Thyroid gland (tissue), 4 donors: ENCODE data around the gene ZNF282. TPM values are rescaled to one million over a fixed set of nuclear protein-coding genes. Genes with fewer than 3 reads are reported as not detected.
"Not testable (repeated sequence)": the region's sequence is repeated elsewhere in the genome, so short reads cannot be mapped to it uniquely, and the experiment has no call there.

Experiments
- DNase-seq, 2 donors: peaks; one replicate each; pipeline ENCODE4 v3.0.0-alpha.2; 2019
- H3K27ac ChIP-seq, 3 donors: fragments of 200-600 bp; sonication (generic); 1 replicate in 2 of 3; 2 replicates in 1 of 3; pipeline ENCODE4 v1.5.1; 2016 to 2019; ENCODE audit warnings: mild to moderate bottlenecking in 1 of 3, moderate library complexity in 1 of 3
- H3K27me3 ChIP-seq: fragments of 200-600 bp; sonication (generic); one replicate; pipeline ENCODE4 v1.5.1; 2019
- H3K36me3 ChIP-seq, 2 donors: fragments of 200-600 bp; sonication (generic); one replicate each; pipeline ENCODE4 v1.5.1; 2016 to 2019
- H3K4me1 ChIP-seq, 2 donors: fragments of 200-600 bp; sonication (generic); one replicate each; pipeline ENCODE4 v1.5.1; 2017 to 2019
- H3K4me3 ChIP-seq, 3 donors: fragments of 200-600 bp; sonication (generic); replicated peaks in 1 of 3; 1 replicate in 2 of 3; 2 replicates in 1 of 3; pipeline ENCODE4 v1.5.1; 2016; ENCODE audit warnings: mild to moderate bottlenecking in 1 of 3
- H3K9me3 ChIP-seq: fragments of 200-600 bp; sonication (generic); one replicate; pipeline ENCODE4 v1.5.1; 2017
- CTCF ChIP-seq, 6 experiments: fragments of 200-600 bp in 3 of 6; fragments of 450-650 bp in 3 of 6; sonication (generic) in 3 of 6; IDR thresholded peaks; one replicate each; pipeline ENCODE4 v1.5.1; 2016 to 2019; ENCODE audit warnings: antibody characterized with exemption in 6 of 6, mild to moderate bottlenecking in 2 of 6, inconsistent platforms in 1 of 6, moderate library complexity in 1 of 6
- POLR2A ChIP-seq, 2 donors: fragments of 450-650 bp; IDR thresholded peaks; one replicate each; pipeline ENCODE4 v1.6.1; 2017; ENCODE audit warnings: antibody characterized with exemption in 2 of 2, mild to moderate bottlenecking in 2 of 2, moderate library complexity in 1 of 2
- WGBS, 2 donors: methylation state at CpG; one replicate each; pipeline ENCODE4 v1.1.5; 2017; 5-methylcytosine and 5-hydroxymethylcytosine counted together
- intact Hi-C: fragments of 100-400 bp; cut with DNase I; formaldehyde crosslinking; loops from one replicate; pipeline ENCODE4 v1.15.1; 2023
- total RNA-seq, 4 donors: library from RNA; depleted of rRNA; stranded (reverse); fragments of >200 nt; gene quantifications; one replicate each; pipeline ENCODE4 v1.2.3, GENCODE V29; 2016

ZNF282 gene
- total RNA-seq, 4 donors from 2014 or later = 13.8 to 28.5 (median 21.3) TPM

DNA sequence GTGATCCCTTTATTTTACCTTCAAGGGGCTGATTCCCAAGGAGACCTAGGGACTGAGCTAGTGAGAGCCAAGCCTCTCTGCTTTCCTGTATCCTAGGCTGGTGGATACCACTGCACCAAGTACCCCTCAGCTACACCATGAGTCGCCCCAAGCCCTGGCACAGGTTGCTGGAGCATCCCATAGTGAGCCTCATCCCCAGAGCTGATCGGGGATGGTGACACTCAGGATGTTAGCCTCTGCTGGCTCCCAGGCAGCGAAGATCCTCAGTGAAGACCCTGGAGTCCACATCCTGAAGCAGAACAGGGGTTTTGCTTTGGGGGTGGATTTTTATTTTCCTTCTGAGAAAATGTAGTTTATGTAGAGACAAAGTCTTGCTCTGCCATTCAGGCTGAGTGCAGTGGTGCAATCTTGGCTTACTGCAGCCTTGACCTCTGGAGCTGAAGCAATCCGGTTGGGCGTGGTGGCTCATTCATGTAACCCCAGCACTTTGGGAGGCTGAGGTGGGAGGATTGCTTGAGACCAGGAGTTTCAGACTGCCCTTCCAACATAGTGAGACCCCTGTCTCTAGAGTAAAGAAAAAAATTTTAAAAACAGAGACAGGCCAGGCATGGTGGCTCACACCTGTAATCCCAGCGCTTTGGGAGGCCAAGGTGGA is 31.6 kb downstream of the ZNF282 start:
- no peak overlapping the region for H3K4me3 ChIP-seq
- H3K9me3 ChIP-seq = no peaks in the 10 kb centered on the region
- 74 to 83% methylated on average over 6 of the region's 6 CpGs for WGBS, 2 donors
- no peak overlapping the region for H3K27ac ChIP-seq
- TF ChIP-seq CTCF (IDR thresholded peaks at IDR 0.05) (no peak), POLR2A (IDR thresholded peaks at IDR 0.05) (no peak)
- H3K27me3 ChIP-seq = no peaks in the 10 kb centered on the region
- H3K36me3 ChIP-seq = peaks cover 7 to 13% of the 10 kb centered on the region in 2 donors
- no peak for DNase-seq
- intact Hi-C loops = no loop called here
- H3K4me1 ChIP-seq = no peaks in the 10 kb centered on the region

- no peak for TF ChIP-seq POLR2A (IDR thresholded peaks at IDR 0.05)
- no peak for TF ChIP-seq CTCF (IDR thresholded peaks at IDR 0.05)
- no peak overlapping the region for H3K27ac ChIP-seq
Observed at GRCh38 chr7:149228831-149229471, 33.6 kb downstream of the ZNF282 start.

GRCh38 chr7:149229526-149229925 is 34.2 kb downstream of the ZNF282 start:
- Histone ChIP-seq H3K4me1 (no peaks in the 10 kb centered on the region), H3K27ac (no peak overlapping the region), H3K4me3 (no peak overlapping the region), H3K36me3 (peaks cover 2 to 8% of the 10 kb centered on the region in 2 donors), H3K9me3 (no peaks in the 10 kb centered on the region), H3K27me3 (no peaks in the 10 kb centered on the region)
- no peak for DNase-seq
- 56 to 68% methylated on average over 5 to 6 of the region's 6 CpGs for WGBS, 2 donors
- TF ChIP-seq POLR2A (IDR thresholded peaks at IDR 0.05) (no peak), CTCF (IDR thresholded peaks at IDR 0.05) (no peak)
- intact Hi-C loops = no loop called here

More at GRCh38 chr7:149228831-149229471, 33.6 kb downstream of the ZNF282 start:
- no peaks in the 10 kb centered on the region for H3K4me1 ChIP-seq
- H3K27me3 ChIP-seq = no peaks in the 10 kb centered on the region
- H3K36me3 ChIP-seq = peaks cover 7 to 13% of the 10 kb centered on the region in 2 donors
- no peaks in the 10 kb centered on the region for H3K9me3 ChIP-seq
- intact Hi-C loops = no loop called here
- no peak overlapping the region for H3K4me3 ChIP-seq
- 60 to 63% methylated on average over 7 of the region's 7 CpGs for WGBS, 2 donors
- no peak for DNase-seq

- TF ChIP-seq CTCF (IDR thresholded peaks at IDR 0.05) (no peak), POLR2A (IDR thresholded peaks at IDR 0.05) (no peak)
- H3K36me3 ChIP-seq = no peaks in the 10 kb centered on the region
- no peaks in the 10 kb centered on the region for H3K9me3 ChIP-seq
- H3K27ac ChIP-seq = no peak overlapping the region
- no peak for DNase-seq
- no peaks in the 10 kb centered on the region for H3K27me3 ChIP-seq
- intact Hi-C loops = no loop called here
- H3K4me3 ChIP-seq = no peak overlapping the region
- H3K4me1 ChIP-seq = no peaks in the 10 kb centered on the region
- WGBS, 2 donors = 65 to 86% methylated on average over 2 of the region's 2 CpGs
Observed at GRCh38 chr7:149232362-149232761, 37.0 kb downstream of the ZNF282 start.

- H3K9me3 ChIP-seq, intact Hi-C loops, H3K36me3 ChIP-seq, H3K27me3 ChIP-seq, H3K27ac ChIP-seq, H3K4me1 ChIP-seq, H3K4me3 ChIP-seq, DNase-seq: not testable (repeated sequence)
- 78% methylated on average over 7 of the region's 7 CpGs for WGBS, 2 donors
Observed at GRCh38 chr7:149233655-149234204, 38.4 kb downstream of the ZNF282 start.
